HL-60/S4 treated with phorbol 12-myristate 13-acetate at 8.2 ng/mL for 4 days and 3 days (cell line): ENCODE results near the gene WBP4.
"Not testable (repeated sequence)": the region's sequence is repeated elsewhere in the genome, so short reads cannot be mapped to it uniquely, and the experiment has no call there.

Source experiments
- in situ Hi-C: fragments of 300-500 bp; cut with MboI; formaldehyde crosslinking; loops from 2 replicates; pipeline ENCODE4 v1.15.0; 2022; ENCODE audit warnings: low sequenced_read_pairs

The WBP4 gene

GRCh38 chr13:41042419-41042818 is 18.9 kb upstream of the WBP4 start:
- in situ Hi-C loops, result not testable (repeated sequence)

- in situ Hi-C loops, result no loop called here
Measured at GRCh38 chr13:41048640-41049039, 12.7 kb upstream of the WBP4 start.

- in situ Hi-C loops, result no loop called here
Measured at GRCh38 chr13:41049480-41050440, 11.5 kb upstream of the WBP4 start.

- in situ Hi-C loops, result no loop called here
Measured at GRCh38 chr13:41052441-41052840, 8.9 kb upstream of the WBP4 start.

- in situ Hi-C loops, result no loop called here
Measured at GRCh38 chr13:41053384-41053826, 7.9 kb upstream of the WBP4 start.

- in situ Hi-C loops, result no loop called here
Measured at GRCh38 chr13:41054212-41054877, 7.0 kb upstream of the WBP4 start.

GRCh38 chr13:41054919-41055619 is 6.2 kb upstream of the WBP4 start:
- in situ Hi-C loops, result no loop called here

- in situ Hi-C loops, result no loop called here
Measured at GRCh38 chr13:41056194-41056593, 5.1 kb upstream of the WBP4 start.

GRCh38 chr13:41056826-41057711 is 4.2 kb upstream of the WBP4 start:
- in situ Hi-C loops, result no loop called here

GRCh38 chr13:41058295-41059070 is 2.8 kb upstream of the WBP4 start:
- in situ Hi-C loops, result no loop called here

- in situ Hi-C loops, result no loop called here
Measured at GRCh38 chr13:41059456-41060081, 1.7 kb upstream of the WBP4 start.

GRCh38 chr13:41060082-41060723 is 1.1 kb upstream of the WBP4 start:
- in situ Hi-C loops, result no loop called here

- in situ Hi-C loops, result no loop called here
Measured at GRCh38 chr13:41060724-41061074, 610 bp upstream of the WBP4 start.

- in situ Hi-C loops, result no loop called here
Measured at GRCh38 chr13:41061914-41062837, 867 bp downstream of the WBP4 start.

- in situ Hi-C loops, result no loop called here
Measured at GRCh38 chr13:41064493-41064892, 3.2 kb downstream of the WBP4 start.

GRCh38 chr13:41065078-41065477 is 3.8 kb downstream of the WBP4 start:
- in situ Hi-C loops, result no loop called here

- in situ Hi-C loops, result no loop called here
Measured at GRCh38 chr13:41074523-41074922, 13.2 kb downstream of the WBP4 start.

GRCh38 chr13:41075034-41075433 is 13.7 kb downstream of the WBP4 start:
- in situ Hi-C loops, result no loop called here
